GM19328 (cell line): Measurements from ENCODE around the gene MCM10.

Experiments
- ATAC-seq: cut with Tn5 transposase; IDR thresholded peaks from one replicate; pipeline ENCODE4 v1.9.1; 2021; ENCODE audit warnings: mild to moderate bottlenecking, moderate library complexity; ENCODE audit not compliant: unreplicated experiment

The MCM10 gene

DNA sequence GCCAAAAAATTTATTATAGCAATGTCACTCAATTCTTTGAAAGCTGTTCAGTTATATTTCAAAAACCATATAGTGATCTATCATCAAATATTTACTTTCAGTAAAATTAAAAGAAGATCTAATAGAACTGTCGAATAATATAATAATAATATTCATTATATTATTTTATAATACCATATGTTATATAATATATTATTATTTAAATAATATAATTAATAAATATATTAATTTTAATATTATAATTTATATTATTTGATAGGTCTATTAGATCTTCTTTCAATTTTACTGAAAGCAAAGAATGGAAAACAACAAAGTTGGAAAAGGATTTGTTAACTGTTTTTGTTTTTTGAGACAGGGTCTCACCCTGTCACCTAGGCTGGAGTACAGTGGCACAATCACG is 95.3 kb downstream of the MCM10 start:
- no peak for ATAC-seq

DNA sequence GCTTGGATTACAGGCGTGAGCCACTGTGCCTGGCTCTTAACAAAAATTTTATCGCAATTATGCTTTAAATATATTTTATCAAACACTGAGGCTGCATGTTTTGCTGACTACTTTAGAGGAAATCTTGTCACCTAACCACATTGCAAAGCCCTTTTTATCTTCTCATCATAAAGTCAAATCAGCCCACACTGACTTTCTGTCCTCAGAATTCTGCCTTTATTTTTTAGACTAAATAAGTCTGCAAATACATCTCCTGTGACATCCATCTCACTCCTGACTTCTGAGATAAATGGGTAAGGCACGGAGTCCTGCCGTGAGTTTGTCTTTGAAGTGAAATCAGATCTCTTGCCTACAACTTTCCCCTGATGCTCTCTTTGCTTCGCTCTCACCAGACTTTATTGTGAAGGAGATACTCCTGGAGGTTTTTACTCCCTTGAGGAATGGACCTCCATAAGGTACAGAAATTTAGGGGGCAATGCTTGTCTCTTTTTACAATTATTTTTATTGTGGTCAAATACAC is 96.3 kb downstream of the MCM10 start:
- ATAC-seq, result no peak
